NCI-H2196 (cell line): ENCODE data around the gene GCC1.
"Not testable (repeated sequence)": the region's sequence is repeated elsewhere in the genome, so short reads cannot be mapped to it uniquely, and the experiment has no call there.

Source experiments
- DNase-seq: peaks from one replicate; lab custom pipeline; 2025; ENCODE audit not compliant: unreplicated experiment; lab: John Stamatoyannopoulos, UW

Gene GCC1

GRCh38 chr7:127540461-127540860 lies 44.9 kb downstream of the GCC1 start:
- DNase-seq, result not testable (repeated sequence)

- no peak for DNase-seq
Measured at GRCh38 chr7:127539116-127539515, 46.3 kb downstream of the GCC1 start.

- no peak for DNase-seq
Measured at GRCh38 chr7:127536741-127537140, 48.7 kb downstream of the GCC1 start.

GRCh38 chr7:127536394-127536691 lies 49.1 kb downstream of the GCC1 start:
- DNase-seq, result no peak

- no peak for DNase-seq
Measured at GRCh38 chr7:127535546-127536393, 49.6 kb downstream of the GCC1 start.

- DNase-seq, result no peak
Measured at GRCh38 chr7:127534636-127535035, 50.8 kb downstream of the GCC1 start.

GRCh38 chr7:127532736-127533135 lies 52.7 kb downstream of the GCC1 start:
- DNase-seq, result no peak

- DNase-seq, result no peak
Measured at GRCh38 chr7:127532151-127532550, 53.2 kb downstream of the GCC1 start.
